NCI-H2107 treated with DMSO at 0.1 percent for 48 hours (cell line): Measurements from ENCODE around the gene CYP26C1.
"Not testable (repeated sequence)": the region's sequence is repeated elsewhere in the genome, so short reads cannot be mapped to it uniquely, and the experiment has no call there.

Experiments
- DNase-seq: peaks from one replicate; lab custom pipeline; 2025; ENCODE audit not compliant: unreplicated experiment; lab: John Stamatoyannopoulos, UW

Gene CYP26C1

DNA sequence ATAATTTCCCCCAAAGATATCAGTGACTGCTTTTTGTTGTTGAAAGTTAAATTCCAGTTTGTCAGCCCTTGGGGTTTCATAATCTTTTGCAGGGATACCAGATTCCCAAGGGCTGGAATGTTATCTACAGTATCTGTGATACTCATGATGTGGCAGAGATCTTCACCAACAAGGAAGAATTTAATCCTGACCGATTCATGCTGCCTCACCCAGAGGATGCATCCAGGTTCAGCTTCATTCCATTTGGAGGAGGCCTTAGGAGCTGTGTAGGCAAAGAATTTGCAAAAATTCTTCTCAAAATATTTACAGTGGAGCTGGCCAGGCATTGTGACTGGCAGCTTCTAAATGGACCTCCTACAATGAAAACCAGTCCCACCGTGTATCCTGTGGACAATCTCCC is 16.3 kb downstream of the CYP26C1 start:
- DNase-seq = no peak

DNA sequence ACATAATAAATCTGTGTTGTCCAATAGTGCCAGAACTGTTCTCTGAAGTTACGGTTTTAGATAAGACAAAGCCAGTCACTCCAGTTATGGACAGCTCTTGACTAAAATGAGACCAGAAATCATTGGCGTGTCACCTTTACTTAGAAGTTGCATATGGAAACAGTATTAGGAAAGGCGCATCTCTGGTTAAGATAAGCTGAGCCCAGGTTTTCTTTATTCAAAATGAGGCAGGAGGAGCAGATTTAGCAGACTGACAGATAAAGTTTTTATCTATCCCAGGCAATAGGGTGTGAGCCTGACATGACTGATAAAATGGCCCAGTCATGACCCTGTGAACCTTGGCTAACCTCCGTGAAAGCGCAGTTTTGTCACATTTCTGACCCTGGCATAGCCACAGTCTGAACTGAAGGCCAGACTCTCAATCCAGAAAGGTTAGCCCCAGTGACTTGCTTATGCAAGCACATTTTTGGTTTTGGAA is 17.3 kb downstream of the CYP26C1 start:
- no peak for DNase-seq

DNA sequence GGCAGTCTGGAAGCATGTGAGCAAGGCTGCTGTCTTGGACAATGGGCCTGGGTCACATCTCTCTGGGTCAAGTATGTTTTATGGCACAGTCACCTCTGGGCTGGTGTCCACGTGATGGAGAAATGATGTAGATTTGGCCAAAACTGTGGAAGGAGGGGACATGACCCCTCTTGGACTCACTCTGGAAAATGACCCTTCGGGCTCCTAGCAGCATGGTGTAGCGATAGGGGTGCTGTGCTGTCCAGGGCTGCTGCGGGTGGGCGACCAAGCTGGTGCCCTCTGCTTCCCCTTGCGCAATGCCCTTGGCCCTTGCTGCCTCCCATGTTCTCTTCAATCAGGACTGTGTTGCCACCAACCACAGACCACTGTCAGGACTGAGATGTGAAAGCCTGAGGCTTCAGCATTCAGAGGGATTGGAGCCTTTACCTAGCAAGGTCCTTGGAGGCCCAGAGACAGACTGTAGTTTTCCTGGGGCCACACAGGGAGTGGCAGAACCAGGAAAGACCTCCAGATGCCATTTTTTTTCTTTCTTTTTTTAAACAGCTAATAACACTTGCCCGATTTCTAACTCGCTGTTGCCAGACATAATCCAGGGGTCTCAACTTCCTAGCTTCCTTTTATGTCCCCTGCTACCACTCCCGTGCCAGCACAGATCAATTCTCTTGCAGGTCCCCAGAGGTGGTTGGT is 19.2 kb downstream of the CYP26C1 start:
- no peak for DNase-seq

DNA sequence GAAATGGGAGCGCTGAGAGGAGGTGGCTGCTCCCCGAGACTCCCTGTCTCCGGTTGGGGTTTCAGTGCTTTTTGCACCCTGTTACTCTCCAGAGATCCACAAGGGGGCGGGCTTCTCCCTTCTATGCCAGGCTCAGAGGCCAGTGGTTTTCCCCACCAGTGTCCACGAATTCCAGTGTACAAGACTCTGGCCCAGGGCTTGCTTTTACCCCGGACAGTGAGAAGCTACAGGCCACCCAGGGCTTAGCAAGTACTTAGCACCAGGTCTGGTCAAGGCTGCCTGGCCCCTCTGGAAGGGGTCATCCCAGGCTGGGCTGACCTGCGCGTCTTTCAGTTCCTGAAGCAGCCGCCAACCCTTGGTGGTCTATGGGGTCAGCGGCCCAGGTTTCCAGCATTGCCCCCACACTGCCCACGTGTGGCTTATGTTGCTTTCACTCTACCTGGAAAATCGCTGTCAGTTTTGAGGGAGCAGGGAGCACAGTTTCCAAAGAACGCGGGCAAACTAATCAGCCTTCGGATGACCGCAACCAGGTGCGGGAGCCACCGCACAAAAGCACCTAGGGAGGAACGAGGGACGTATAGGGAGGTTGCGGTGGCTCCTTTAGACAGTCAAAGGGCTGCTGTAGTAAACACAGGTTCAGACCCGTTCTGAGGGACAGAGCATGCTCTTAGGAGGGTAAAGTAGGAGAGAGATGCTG is 19.9 kb downstream of the CYP26C1 start:
- DNase-seq = peak; percentile 21

DNA sequence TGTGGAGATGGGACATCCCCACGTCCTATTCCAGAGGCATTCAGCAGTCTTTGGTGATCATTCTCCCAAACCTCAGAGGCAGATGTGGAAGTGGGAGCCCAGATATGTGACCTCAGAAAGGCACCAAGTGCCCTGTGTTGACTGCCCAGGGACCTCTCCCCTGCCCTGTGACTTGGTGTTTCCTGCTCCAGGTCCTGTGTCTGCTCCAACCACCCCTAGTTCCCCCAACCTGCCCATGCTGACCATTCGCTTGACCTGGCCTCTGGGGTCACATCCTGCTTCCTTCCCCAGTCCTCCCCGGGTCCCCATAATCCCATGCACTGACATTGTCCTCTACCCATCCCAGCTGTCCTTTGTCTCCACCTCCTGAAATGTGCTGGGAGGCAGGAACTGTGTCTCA is 20.7 kb downstream of the CYP26C1 start:
- no peak for DNase-seq

DNA sequence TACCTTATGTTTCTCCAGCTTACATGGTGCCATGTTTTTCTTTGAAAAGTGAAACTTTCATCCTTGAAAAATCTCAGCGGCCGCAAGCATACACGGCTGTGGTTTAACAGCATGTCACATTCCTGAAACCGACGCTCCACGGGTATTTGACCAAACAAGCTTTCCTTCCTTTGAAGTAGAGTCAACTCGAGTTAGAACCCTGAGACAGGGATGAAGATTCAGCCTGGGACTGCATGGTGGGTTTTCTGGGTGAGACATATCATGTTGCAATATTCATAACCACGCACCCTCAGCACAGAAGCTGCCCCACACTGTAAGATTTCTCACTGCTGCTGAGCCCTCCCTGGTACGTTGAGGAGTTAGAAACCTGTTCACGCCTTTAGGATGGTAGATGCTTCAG is 21.2 kb downstream of the CYP26C1 start:
- no peak for DNase-seq

DNA sequence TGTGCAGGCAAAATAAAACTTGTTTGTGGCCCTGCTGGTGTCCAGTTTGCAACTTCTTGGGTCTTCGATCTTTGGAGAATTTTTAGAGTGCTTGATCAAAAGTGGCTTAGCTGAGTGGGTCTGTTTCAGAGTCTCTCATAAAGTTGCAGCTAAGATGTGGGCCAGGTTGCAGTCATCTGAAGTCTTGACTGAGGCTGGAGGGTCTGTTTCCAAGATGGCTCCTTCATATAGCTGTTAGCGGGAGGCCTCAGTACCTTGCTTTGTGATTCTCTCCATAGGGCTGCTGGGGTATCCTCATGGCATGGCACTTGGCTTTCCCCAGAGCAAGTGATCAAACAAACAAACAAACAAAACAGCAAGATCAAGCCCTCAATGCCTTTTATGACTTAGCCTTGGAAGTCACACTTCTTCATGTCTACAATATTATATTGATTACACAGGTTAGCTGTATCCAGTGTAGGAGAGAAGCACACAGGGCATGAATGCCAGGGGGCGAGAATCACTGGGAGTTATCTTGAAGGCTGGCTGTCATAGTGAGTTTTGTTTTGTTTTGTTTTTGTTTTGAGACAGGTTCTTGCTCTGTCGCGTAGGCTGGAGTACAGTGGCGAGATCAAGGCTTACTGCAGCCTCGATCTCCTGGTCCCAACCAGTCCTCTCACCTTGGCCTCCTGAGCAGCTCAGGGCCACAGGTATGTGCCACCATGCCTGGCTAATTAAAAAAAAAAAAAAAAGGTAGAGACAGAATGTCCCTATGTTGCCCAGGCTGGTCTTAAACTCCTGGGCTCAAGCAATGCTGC is 23.3 kb downstream of the CYP26C1 start:
- no peak for DNase-seq

DNA sequence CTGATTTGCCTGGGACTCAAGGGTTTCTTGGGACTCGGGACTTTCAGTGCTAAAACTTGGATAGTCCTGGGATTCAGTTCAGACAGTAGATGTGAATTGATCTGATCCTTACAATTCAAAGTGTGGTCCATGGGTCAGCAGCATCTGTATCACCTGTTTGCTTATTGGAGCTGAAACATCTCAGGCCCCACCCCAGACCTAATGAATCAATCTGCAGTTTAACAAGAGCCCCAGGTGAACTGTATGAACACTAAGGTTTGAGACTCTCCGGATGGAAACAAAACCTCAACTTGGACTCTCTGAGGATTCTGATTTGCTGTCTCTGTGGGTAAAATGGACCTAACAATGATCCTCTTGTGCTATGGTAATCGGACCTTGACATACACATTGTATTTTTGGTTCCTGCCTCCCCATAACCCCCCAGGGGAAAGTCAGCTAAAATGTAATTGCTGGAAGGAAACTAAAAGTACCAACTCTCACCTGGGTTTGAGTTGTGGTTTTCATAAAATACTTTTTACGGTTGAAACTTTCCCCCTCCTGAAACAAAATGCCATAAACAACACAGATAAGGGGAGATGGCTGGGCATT is 24.8 kb downstream of the CYP26C1 start:
- DNase-seq = no peak

DNA sequence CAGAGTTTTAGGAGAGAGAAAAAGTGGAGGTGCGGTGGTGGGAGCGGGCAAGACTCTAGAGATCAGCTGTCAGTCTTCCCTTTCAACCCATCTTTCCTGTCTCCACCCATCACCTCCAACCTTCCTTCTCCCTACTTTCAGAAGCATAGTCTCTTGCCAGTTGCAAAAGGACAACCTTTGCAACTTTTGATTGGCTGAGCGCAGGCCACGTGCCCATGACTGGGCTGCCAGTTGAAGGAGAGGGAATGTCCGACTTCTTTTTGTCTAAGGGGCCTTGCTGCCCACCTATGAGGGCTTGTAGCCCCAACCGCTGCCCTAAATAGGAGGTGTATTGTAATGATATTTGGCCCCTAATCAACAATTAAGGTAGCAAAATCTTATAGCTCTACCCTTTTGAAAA is 25.7 kb downstream of the CYP26C1 start:
- DNase-seq = no peak

DNA sequence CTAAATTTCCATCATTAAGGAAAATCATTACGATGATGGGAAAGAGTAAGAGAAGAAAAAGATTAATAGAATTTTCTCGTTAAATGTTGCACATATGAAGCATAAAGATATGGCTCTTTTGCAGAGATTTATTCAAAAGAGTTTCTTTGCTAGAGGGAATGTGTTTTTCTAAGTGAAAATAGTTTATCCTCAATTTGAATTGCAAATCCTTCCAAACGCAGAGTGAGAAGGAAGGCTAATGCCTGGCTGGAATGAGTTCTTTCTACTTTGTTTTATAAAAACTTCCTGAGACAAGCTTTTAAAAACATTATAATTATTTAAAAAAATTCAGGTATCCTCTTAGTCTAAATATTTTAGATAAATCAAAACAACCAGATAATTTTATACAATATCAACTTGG is 27.2 kb downstream of the CYP26C1 start:
- no peak for DNase-seq

DNA sequence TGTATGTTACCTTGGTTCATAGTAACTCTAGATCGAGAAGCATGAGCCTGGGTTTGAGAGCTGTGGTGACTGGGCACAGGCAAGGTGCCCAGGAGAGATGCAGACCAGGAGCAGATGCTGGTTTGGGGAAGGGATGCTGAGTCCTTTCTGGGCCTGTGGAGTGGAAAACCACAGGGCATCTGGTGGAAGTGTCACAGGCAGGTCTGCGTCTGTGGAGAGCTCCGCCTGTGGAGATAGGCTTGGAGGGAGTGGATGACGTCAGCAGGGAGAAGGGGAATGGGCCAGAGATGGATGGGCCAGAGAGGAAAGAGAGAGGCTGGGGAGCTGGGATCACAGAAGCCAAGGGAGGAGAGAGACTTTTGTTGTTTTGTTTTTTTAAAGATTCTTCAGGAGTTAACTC is 27.9 kb downstream of the CYP26C1 start:
- DNase-seq = no peak

DNA sequence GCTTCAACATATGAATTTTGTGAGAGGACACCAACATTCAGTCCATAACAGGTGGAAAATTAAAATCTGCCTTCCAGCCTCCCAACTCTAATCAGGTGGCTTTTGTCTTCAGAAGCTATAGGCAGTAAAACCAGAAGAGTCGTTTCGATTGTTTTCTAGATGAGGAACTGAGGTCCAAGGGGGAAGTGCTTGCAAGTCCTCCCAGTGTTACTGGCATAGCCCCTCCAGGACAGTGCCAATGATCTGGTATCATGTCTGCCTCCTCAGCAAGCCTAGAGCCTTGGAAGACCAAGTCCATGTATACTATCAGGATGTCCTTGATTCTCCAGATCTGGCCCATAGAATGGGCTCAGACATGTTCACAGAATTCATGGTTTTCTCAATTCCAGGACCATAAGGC is 30.0 kb downstream of the CYP26C1 start:
- DNase-seq = no peak

DNA sequence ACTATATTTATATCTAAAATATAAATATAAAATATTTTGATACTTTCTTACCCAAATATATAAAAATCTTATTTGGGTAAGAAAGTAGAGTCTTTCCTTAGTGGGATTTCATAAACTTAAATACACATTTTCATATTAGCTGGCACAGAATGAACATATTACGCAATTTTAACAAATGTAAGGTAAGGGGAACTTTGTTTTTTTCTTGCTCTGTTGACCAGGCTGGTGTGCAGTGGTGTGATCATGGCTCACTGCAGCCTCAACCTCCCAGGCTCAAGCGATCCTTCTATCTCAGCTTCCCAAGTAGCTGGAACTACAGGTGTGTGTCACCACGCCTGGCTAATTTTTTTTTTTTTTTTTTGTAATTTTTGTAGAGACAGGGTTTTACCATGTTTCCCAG is 31.4 kb downstream of the CYP26C1 start:
- no peak for DNase-seq

DNA sequence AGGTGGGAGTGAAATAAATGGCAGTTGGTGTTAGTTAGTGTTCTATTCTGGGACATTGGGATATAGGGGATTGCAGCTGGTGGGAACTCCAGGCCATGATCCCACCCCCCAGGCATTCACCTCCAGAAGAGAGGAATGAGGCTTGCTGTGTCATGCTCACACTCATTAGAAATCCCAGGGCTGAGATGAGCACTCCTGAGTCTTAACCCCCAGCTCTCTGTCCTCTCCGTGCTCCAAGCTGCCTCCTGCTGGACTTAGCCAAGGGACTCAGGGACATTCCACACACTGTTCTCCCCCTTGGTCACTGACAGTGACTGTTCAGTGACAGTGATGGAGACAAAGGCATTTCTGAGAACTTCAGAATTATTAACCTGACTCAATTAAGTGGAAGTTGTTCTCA is 34.6 kb downstream of the CYP26C1 start:
- no peak for DNase-seq

DNA sequence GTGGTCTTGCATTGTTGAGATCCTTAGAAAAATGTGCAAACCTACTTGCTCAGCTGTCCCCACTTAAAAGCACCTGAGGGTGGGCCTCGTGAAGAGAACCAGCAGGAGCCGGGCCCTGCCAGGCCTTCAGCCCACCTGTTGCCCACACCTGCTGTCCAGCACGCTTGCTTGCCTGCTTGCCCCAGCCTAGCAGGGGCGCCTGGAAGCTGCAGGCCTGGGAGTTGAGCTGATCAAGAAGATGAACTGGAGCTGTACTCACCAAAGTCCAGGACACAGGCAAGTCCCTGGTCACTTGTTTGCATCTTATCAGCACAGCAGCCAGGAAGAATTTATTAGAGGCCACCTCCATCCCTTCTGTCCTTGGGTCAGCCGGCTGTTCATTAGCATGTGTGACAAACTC is 36.3 kb downstream of the CYP26C1 start:
- DNase-seq = no peak

DNA sequence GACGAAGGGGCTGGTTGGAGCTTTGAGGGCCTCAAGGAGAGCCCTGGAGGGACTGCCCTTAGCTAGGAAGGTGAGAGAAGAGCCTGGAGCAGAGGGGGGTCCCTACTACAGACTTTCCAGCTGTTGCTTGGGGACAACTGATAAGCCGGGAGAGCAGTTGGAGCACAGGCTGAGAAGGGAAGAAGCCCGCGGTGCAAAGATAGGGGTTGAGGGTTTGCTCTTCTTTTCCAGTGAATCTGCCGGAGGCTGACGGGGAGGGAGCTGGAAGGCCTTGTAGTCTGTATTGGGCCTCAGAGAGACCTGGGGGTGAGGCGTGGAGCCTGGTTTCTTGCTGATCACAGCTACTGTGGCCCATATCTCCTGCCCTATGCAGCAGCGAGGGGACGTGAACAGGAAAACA is 36.8 kb downstream of the CYP26C1 start:
- DNase-seq = no peak

DNA sequence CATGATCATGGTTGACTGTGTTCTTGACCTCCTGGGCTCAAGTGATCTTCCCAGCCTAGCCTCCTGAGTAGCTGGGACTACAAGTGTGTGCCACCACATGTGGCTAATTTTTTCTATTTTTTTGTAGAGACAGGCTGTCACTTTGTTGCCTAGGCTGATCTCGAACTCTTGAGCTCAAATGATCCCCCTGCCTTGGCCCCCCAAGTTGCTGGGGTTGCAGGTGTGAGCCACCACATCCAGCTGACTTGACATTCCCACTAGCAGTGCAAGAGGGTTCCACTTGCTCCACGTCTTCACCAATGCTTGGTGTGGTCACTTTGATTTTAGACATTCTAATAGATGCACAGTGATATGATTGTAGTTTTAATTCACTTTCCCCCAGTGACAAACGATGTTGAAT is 38.2 kb downstream of the CYP26C1 start:
- DNase-seq = no peak

DNA sequence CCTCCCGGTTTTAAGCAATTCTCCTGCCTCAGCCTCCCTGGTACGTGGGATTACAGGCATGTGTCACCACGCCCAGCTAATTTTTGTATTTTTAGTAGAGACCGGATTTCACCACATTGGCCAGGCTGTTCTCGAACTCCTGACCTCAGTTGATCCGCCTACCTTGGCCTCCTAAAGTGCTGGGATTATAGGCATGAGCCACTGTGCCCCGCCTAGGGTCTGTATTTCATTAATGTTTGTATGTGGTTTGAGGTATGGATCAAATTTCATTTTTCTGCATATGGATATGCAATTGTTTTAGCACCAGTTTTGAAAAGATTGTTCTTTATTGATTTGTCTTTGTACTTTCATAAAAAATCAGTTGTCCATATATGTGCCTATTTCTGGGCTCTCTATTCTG is 39.1 kb downstream of the CYP26C1 start:
- DNase-seq = no peak

DNA sequence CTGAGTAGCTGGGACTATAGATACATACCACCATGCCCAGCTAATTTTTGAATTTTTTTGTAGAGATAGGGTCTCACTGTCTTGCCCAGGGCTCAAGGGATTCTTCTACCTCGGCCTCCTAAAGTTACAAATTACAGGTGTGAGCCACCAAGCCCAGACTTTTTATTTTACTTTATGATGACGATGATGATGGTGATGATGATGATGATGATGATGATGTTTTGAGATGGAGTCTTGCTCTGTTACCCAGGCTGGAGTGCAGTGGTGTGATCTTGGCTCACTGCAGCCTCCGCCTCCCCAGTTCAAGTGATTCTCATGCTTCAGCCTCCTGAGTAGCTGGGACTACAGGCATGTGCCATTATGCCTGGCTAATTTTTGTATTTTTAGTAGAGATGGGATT is 40.5 kb downstream of the CYP26C1 start:
- DNase-seq = not testable (repeated sequence)

DNA sequence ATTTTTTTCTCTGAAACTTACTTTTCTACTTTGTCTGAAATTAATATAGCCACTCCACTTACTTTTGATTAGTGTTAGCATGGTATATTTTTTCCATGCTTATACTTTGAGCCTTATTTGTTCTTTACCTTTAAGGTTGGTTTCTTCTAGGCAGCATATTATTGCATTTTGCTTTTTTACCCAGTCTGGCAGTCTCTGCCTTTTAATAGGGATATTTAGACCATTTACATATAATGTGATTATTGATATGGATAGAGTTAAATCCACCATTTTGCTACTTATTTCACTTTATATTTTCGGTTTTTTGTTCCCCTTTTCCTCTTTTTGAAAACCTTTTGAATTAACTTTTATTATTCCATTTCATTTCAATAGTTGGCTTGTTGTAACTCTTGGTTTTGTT is 43.4 kb downstream of the CYP26C1 start:
- DNase-seq = no peak

DNA sequence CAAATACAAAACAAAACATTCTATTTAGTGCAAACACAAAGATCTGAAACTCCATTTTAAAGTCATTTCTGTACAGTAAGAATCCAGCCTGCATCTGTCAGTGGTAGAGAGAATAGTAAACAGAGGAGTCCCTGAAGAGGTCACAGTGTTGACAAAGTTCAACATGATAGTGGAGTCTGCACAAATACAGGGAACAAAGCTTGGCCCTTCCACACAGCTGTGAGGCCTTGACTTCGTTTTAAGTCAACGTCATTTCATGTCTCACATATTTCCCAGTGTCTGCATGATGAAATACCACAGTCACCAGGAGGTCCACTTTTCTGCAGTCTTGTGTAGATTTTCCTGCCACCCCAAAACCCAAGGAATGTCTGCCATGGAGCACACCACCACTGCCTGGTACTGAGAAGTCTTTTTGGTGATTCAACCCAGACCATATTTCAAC is 46.1 kb downstream of the CYP26C1 start:
- no peak for DNase-seq
